Osteoblast (primary cell): Measurements from ENCODE around the gene CD274. TPM values are rescaled to one million over a fixed set of nuclear protein-coding genes. Genes with fewer than 3 reads are reported as not detected.

Experiments
- DNase-seq: peaks from one replicate; pipeline ENCODE4 v3.0.0; 2011; ENCODE audit warnings: low spot score, mixed read lengths; ENCODE audit not compliant: insufficient read length; ENCODE audit errors: missing footprints
- H2AFZ ChIP-seq: 2 replicates; pipeline ENCODE4 v1.6.0; 2011; ENCODE audit warnings: mild to moderate bottlenecking, low read length
- H3K27ac ChIP-seq: 2 replicates; pipeline ENCODE4 v1.5.1; 2011; ENCODE audit warnings: mild to moderate bottlenecking, low read depth, low read length, moderate library complexity
- H3K27me3 ChIP-seq: 2 replicates; pipeline ENCODE4 v1.6.0; 2012; ENCODE audit warnings: mild to moderate bottlenecking, control low read depth, inconsistent platforms, low read length, moderate library complexity; ENCODE audit not compliant: insufficient read depth
- H3K36me3 ChIP-seq: 2 replicates; pipeline ENCODE4 v1.5.1; 2011; ENCODE audit warnings: mild to moderate bottlenecking, low read length, control low read depth, moderate library complexity; ENCODE audit not compliant: insufficient read depth
- H3K4me1 ChIP-seq: 2 replicates; pipeline ENCODE4 v1.5.1; 2011; ENCODE audit warnings: mild to moderate bottlenecking, low read length, control low read depth, moderate library complexity; ENCODE audit not compliant: insufficient read depth
- H3K4me2 ChIP-seq: 2 replicates; pipeline ENCODE4 v1.6.0; 2011; ENCODE audit warnings: mild to moderate bottlenecking, low read length; ENCODE audit not compliant: insufficient read depth
- H3K4me3 ChIP-seq: fragments of 200-600 bp; sonication (generic); 3 replicates; pipeline ENCODE4 v1.5.1; 2012; ENCODE audit warnings: mild to moderate bottlenecking, low read length, inconsistent platforms; ENCODE audit not compliant: insufficient read depth
- H3K79me2 ChIP-seq: 2 replicates; pipeline ENCODE4 v1.6.0; 2012; ENCODE audit warnings: mild to moderate bottlenecking, low read length, control low read depth, inconsistent platforms; ENCODE audit not compliant: insufficient read depth
- H3K9me3 ChIP-seq: 2 replicates; pipeline ENCODE4 v1.5.1; 2011; ENCODE audit warnings: low read depth, low read length, control low read depth
- H4K20me1 ChIP-seq: 2 replicates; pipeline ENCODE4 v1.6.0; 2012; ENCODE audit warnings: mild to moderate bottlenecking, low read length, control low read depth; ENCODE audit not compliant: insufficient read depth
- CTCF ChIP-seq: IDR thresholded peaks from 2 replicates; pipeline ENCODE4 v1.5.1; 2011; ENCODE audit warnings: mild to moderate bottlenecking, low read depth, low read length, moderate library complexity; ENCODE audit errors: extremely low read depth
- total RNA-seq: library from RNA; depleted of rRNA; stranded (reverse); fragments of >200 nt; gene quantifications from 2 replicates; pipeline ENCODE4 v1.2.3, GENCODE V29; 2012

The CD274 gene
- total RNA-seq, 1 donor = 0.72 TPM

GRCh38 chr9:5435912-5436311 lies 14.4 kb upstream of the CD274 start:
- no peak for DNase-seq
- Histone ChIP-seq H3K9me3 (no peaks in the 10 kb centered on the region), H3K27me3 (no peaks in the 10 kb centered on the region), H3K4me2 (no peak overlapping the region), H3K4me1 (peaks cover 12% of the 10 kb centered on the region), H3K4me3 (no peak overlapping the region), H3K79me2 (no peaks in the 10 kb centered on the region), H2AFZ (no peak overlapping the region), H3K27ac (no peak overlapping the region), H3K36me3 (no peaks in the 10 kb centered on the region), H4K20me1 (no peaks in the 10 kb centered on the region)
- TF ChIP-seq CTCF = no peak

GRCh38 chr9:5436441-5436840 lies 13.9 kb upstream of the CD274 start:
- H3K27ac ChIP-seq = no peak overlapping the region
- H3K4me1 ChIP-seq = peaks cover 12% of the 10 kb centered on the region
- H3K4me2 ChIP-seq = peak overlapping the region; percentile 74
- no peaks in the 10 kb centered on the region for H4K20me1 ChIP-seq
- H3K4me3 ChIP-seq = no peak overlapping the region
- no peak overlapping the region for H2AFZ ChIP-seq
- no peak for TF ChIP-seq CTCF
- H3K9me3 ChIP-seq = no peaks in the 10 kb centered on the region
- no peaks in the 10 kb centered on the region for H3K27me3 ChIP-seq
- DNase-seq = no peak
- no peaks in the 10 kb centered on the region for H3K79me2 ChIP-seq
- H3K36me3 ChIP-seq = no peaks in the 10 kb centered on the region

GRCh38 chr9:5437254-5438216 lies 12.8 kb upstream of the CD274 start, which contains the start of gene PLGRKT:
PLGRKT (minus strand) TSS chr9:5437925; CDS start chr9:5431977, 5,948 bp downstream.
- H3K36me3 ChIP-seq = no peaks in the 10 kb centered on the region
- H3K4me2 ChIP-seq = peak within 1 kb of the TSS; percentile 74
- peak within 1 kb of the TSS; percentile 67 for H2AFZ ChIP-seq
- H3K9me3 ChIP-seq = no peaks in the 10 kb centered on the region
- H3K4me1 ChIP-seq = peaks cover 12% of the 10 kb centered on the region
- H3K79me2 ChIP-seq = no peaks in the 10 kb centered on the region
- TF ChIP-seq CTCF = no peak
- DNase-seq = peak; percentile 97
- no peaks in the 10 kb centered on the region for H3K27me3 ChIP-seq
- peak within 1 kb of the TSS; percentile 77 for H3K4me3 ChIP-seq
- H4K20me1 ChIP-seq = no peaks in the 10 kb centered on the region
- peak within 1 kb of the TSS; percentile 85 for H3K27ac ChIP-seq
